H1 (cell line): ENCODE results near the gene PDE4D. TPM values are rescaled to one million over a fixed set of nuclear protein-coding genes. Genes with fewer than 3 reads are reported as not detected.
"Not testable (repeated sequence)": the region's sequence is repeated elsewhere in the genome, so short reads cannot be mapped to it uniquely, and the experiment has no call there.

Source experiments
- CTCF ChIA-PET: fragments of 300-600 bp; sonication (Branson Sonifier 250); formaldehyde crosslinking; loops from one replicate; lab custom pipeline; 2021; ENCODE audit not compliant: partially characterized antibody; lab: Charles Lee
- POLR2A ChIA-PET: fragments of 300-600 bp; sonication (Branson Sonifier 250); formaldehyde crosslinking; loops from one replicate; lab custom pipeline; 2021; ENCODE audit warnings: inconsistent platforms; ENCODE audit not compliant: partially characterized antibody; lab: Charles Lee
- DNase-seq, 2 experiments: peaks; one replicate each; pipeline versions ENCODE4 v3.0.0 to v3.0.0-alpha.2; 2010 to 2022; ENCODE audit warnings: low spot score in 2 of 2, low read depth in 1 of 2, mixed read lengths in 1 of 2
- FAIRE-seq: peaks from 2 replicates; lab custom pipeline; 2011; peaks lifted over from hg19 to GRCh38; lab: Jason Lieb, UNC
- H2AFZ ChIP-seq: 2 replicates; pipeline ENCODE4 v1.8.1; 2012; ENCODE audit warnings: low read length, inconsistent platforms
- H2AK5ac ChIP-seq: 2 replicates; pipeline ENCODE4 v1.6.1; 2013; ENCODE audit warnings: low read depth, low read length
- H2BK120ac ChIP-seq: replicated peaks from 2 replicates; pipeline ENCODE3; 2013; ENCODE audit warnings: low read depth, low read length, inconsistent platforms
- H2BK12ac ChIP-seq: 2 replicates; pipeline ENCODE4 v1.6.1; 2013; ENCODE audit warnings: low read depth, low read length
- H2BK15ac ChIP-seq: 2 replicates; pipeline ENCODE4 v1.6.1; 2013; ENCODE audit warnings: low read length
- H2BK20ac ChIP-seq: 2 replicates; pipeline ENCODE4 v1.6.1; 2013; ENCODE audit warnings: low read length
- H2BK5ac ChIP-seq: 2 replicates; pipeline ENCODE4 v1.6.1; 2013; ENCODE audit warnings: low read depth, low read length
- H3K14ac ChIP-seq: 2 replicates; pipeline ENCODE4 v1.6.1; 2013; ENCODE audit warnings: inconsistent platforms; ENCODE audit not compliant: insufficient read length
- H3K18ac ChIP-seq: 2 replicates; pipeline ENCODE4 v1.6.1; 2013; ENCODE audit warnings: low read length; ENCODE audit errors: extremely low read depth
- H3K23ac ChIP-seq: 2 replicates; pipeline ENCODE4 v1.6.1; 2013; ENCODE audit warnings: inconsistent platforms; ENCODE audit not compliant: insufficient read length
- H3K23me2 ChIP-seq: 2 replicates; pipeline ENCODE4 v1.6.1; 2013; ENCODE audit warnings: low read depth, low read length
- H3K27ac ChIP-seq: 2 replicates; pipeline ENCODE4 v1.6.1; 2011; ENCODE audit warnings: low read depth, low read length, inconsistent platforms
- H3K27me3 ChIP-seq, 4 experiments: replicated peaks in 1 of 4; 1 replicate in 1 of 4; 2 replicates in 3 of 4; pipeline versions ENCODE4 v1.6.1 to v1.8.1; 2011 to 2013; ENCODE audit warnings: low read length in 3 of 4, mild to moderate bottlenecking in 3 of 4, inconsistent platforms in 2 of 4, mixed read lengths in 2 of 4, moderate library complexity in 1 of 4; ENCODE audit not compliant: control insufficient read depth in 3 of 4, insufficient read depth in 3 of 4; ENCODE audit errors: extremely low read depth in 1 of 4
- H3K36me3 ChIP-seq, 4 experiments: 2 replicates each; pipeline versions ENCODE4 v1.6.1 to v1.8.1; 2011 to 2013; ENCODE audit warnings: mild to moderate bottlenecking in 4 of 4, low read length in 3 of 4, moderate library complexity in 2 of 4, control low read depth in 1 of 4, inconsistent platforms in 1 of 4; ENCODE audit not compliant: insufficient read depth in 4 of 4, control insufficient read depth in 2 of 4
- H3K4ac ChIP-seq: replicated peaks from 2 replicates; pipeline ENCODE3; 2013; ENCODE audit warnings: low read length, low read depth, mixed read lengths, inconsistent platforms; ENCODE audit not compliant: insufficient read length
- H3K4me1 ChIP-seq, 4 experiments: replicated peaks in 1 of 4; 1 replicate in 1 of 4; 2 replicates in 3 of 4; pipeline versions ENCODE4 v1.6.1 to v1.8.1; 2011 to 2013; ENCODE audit warnings: low read length in 3 of 4, inconsistent platforms in 2 of 4, mixed read lengths in 1 of 4; ENCODE audit not compliant: insufficient read depth in 4 of 4, control insufficient read depth in 3 of 4
- H3K4me2 ChIP-seq, 2 experiments: 2 replicates each; pipeline versions ENCODE4 v1.6.1 to v1.8.1; 2011 to 2013; ENCODE audit warnings: low read depth in 2 of 2, low read length in 2 of 2, control low read depth in 1 of 2, inconsistent platforms in 1 of 2, mild to moderate bottlenecking in 1 of 2; ENCODE audit not compliant: insufficient read depth in 1 of 2
- H3K4me3 ChIP-seq, 4 experiments: fragments of 200-600, 300-600 bp in 1 of 4; sonication (generic), shearing (Covaris generic), sonication (Bioruptor Twin) in 1 of 4; 2 replicates each; pipeline versions ENCODE4 v1.5.1 to v1.8.1; 2011 to 2016; ENCODE audit warnings: low read length in 4 of 4, low read depth in 3 of 4, control low read depth in 2 of 4, inconsistent platforms in 2 of 4, mild to moderate bottlenecking in 2 of 4, mixed read lengths in 1 of 4, moderate library complexity in 1 of 4; ENCODE audit not compliant: insufficient read depth in 2 of 4; ENCODE audit errors: extremely low read depth in 1 of 4
- H3K56ac ChIP-seq: replicated peaks from 2 replicates; pipeline ENCODE3; 2013; ENCODE audit warnings: low read depth, mild to moderate bottlenecking, mixed read lengths, low read length, inconsistent platforms; ENCODE audit not compliant: insufficient read length
- H3K79me1 ChIP-seq: 2 replicates; pipeline ENCODE4 v1.6.1; 2013; ENCODE audit warnings: low read depth, low read length, control low read depth
- H3K79me2 ChIP-seq, 2 experiments: 2 replicates each; pipeline versions ENCODE4 v1.6.1 to v1.8.1; 2012 to 2013; ENCODE audit warnings: low read length in 2 of 2, mild to moderate bottlenecking in 2 of 2, inconsistent platforms in 1 of 2; ENCODE audit not compliant: insufficient read depth in 2 of 2, control insufficient read depth in 1 of 2
- H3K9ac ChIP-seq, 4 experiments: replicated peaks in 1 of 4; 1 replicate in 1 of 4; 2 replicates in 3 of 4; pipeline versions ENCODE4 v1.6.1 to v1.8.1; 2011 to 2013; ENCODE audit warnings: low read depth in 3 of 4, low read length in 3 of 4, control low read depth in 2 of 4, mild to moderate bottlenecking in 2 of 4, moderate library complexity in 2 of 4, inconsistent platforms in 1 of 4; ENCODE audit errors: extremely low read depth in 1 of 4
- H3K9me3 ChIP-seq, 2 experiments: 2 replicates each; pipeline versions ENCODE4 v1.6.1 to v1.8.1; 2012 to 2013; ENCODE audit warnings: mild to moderate bottlenecking in 2 of 2, moderate library complexity in 2 of 2, control low read depth in 1 of 2, inconsistent platforms in 1 of 2, low read depth in 1 of 2, low read length in 1 of 2, mixed read lengths in 1 of 2; ENCODE audit not compliant: insufficient read depth in 2 of 2
- H4K20me1 ChIP-seq, 2 experiments: replicated peaks in 1 of 2; 2 replicates each; pipeline versions ENCODE3 to v1.8.1; 2011 to 2013; ENCODE audit warnings: inconsistent platforms in 2 of 2, low read length in 2 of 2, mild to moderate bottlenecking in 1 of 2; ENCODE audit not compliant: insufficient read depth in 2 of 2, control insufficient read depth in 1 of 2
- H4K5ac ChIP-seq: 2 replicates; pipeline ENCODE4 v1.6.1; 2013; ENCODE audit warnings: low read length, low read depth, mixed read lengths, inconsistent platforms; ENCODE audit not compliant: insufficient read length
- H4K8ac ChIP-seq: 2 replicates; pipeline ENCODE4 v1.8.0; 2013; ENCODE audit warnings: mild to moderate bottlenecking, moderate library complexity, low read length, inconsistent platforms; ENCODE audit not compliant: insufficient read depth; ENCODE audit errors: extremely low read depth
- H4K91ac ChIP-seq: replicated peaks from 2 replicates; pipeline ENCODE3; 2013; ENCODE audit warnings: low read length, mixed read lengths, inconsistent platforms; ENCODE audit not compliant: insufficient read length
- CREB1 ChIP-seq: IDR thresholded peaks from 2 replicates; pipeline ENCODE4 v1.6.1; 2012; ENCODE audit warnings: inconsistent platforms
- MAFK ChIP-seq: IDR thresholded peaks from 2 replicates; pipeline ENCODE4 v1.6.1; 2012; ENCODE audit warnings: low read depth, mild to moderate bottlenecking, improper control_type of control experiment, low read length
- WGBS, 2 experiments: shearing (Covaris generic) in 1 of 2; methylation state at CpG; one replicate each; pipeline versions ENCODE4 v1.1.6 to v1.1.7; 2013 to 2015; ENCODE audit warnings: low lambda C conversion rate in 2 of 2, mixed read lengths in 2 of 2, inconsistent platforms in 1 of 2, low coverage in 1 of 2, missing lambda C conversion rate in 1 of 2; ENCODE audit not compliant: insufficient replicate concordance in 2 of 2, insufficient coverage in 1 of 2, insufficient read length in 1 of 2; ENCODE audit errors: extremely low coverage in 1 of 2, missing lambda C conversion rate in 1 of 2; 5-methylcytosine and 5-hydroxymethylcytosine counted together
- polyA plus RNA-seq, 7 experiments: library from polyadenylated mRNA; depleted of rRNA in 3 of 7; stranded (reverse) in 5 of 7; unstranded in 2 of 7; fragments of >200 nt in 5 of 7; fragments of 200-250 nt in 2 of 7; gene quantifications; 1 replicate in 5 of 7; 2 replicates in 1 of 7; 4 replicates in 1 of 7; pipeline versions ENCODE4 v1.2.1 to v1.2.3, GENCODE V29; 2011 to 2013; ENCODE audit warnings: missing spikeins in 2 of 7, mixed read lengths in 2 of 7
- total RNA-seq: library from RNA; stranded (reverse); fragmentation: NEBNext Ultra II Directional; extraction: Animal tissue kit (Norgen Biotek cat#: 25700); gene quantifications from 2 replicates; pipeline ENCODE4 v1.2.1, GENCODE V29; 2021

Gene PDE4D
- total and polyA plus RNA-seq, 2 of the 8 experiments (the other 6 are each of a cell fraction or from before 2014, with no cell fraction given), result 2.3 to 3.7 TPM

DNA sequence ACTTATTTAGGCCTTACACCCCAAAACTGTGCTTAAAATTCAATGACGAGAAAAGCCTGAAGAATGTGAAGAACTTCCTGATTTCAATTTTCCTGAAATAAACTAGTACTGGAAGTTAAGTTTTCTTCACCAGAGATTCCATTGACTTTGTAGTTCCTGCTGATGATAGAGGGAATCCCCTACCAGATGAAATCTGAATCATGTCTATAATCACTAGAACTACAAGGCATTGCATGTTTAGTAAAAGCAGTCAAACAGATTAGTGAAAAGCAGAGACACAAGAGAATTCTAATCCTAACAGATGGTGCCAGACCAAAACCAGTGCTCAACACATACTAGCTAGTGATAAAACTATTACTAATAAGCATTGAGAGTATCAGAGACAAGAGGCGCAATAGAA, 130.0 kb downstream of the PDE4D start:
- Histone ChIP-seq H3K4me1 (peaks cover 0 to 4% (median 0%) of the 10 kb centered on the region in 4 experiments; a peak in 1 of 7 replicates), H3K4ac (no peak overlapping the region), H3K79me2 (no peaks in the 10 kb centered on the region), H3K4me3 (no peak overlapping the region), H3K14ac (no peak overlapping the region), H3K36me3 (no peaks in the 10 kb centered on the region), H3K79me1 (no peaks in the 10 kb centered on the region), H3K4me2 (no peak overlapping the region), H2BK12ac (no peak overlapping the region), H4K5ac (no peak overlapping the region), H2AFZ (no peak overlapping the region), H4K8ac (no peak overlapping the region), H4K20me1 (no peaks in the 10 kb centered on the region), H3K23ac (no peak overlapping the region), H2BK5ac (no peak overlapping the region), H2BK15ac (no peak overlapping the region), H3K27me3 (peaks cover 4 to 13% (median 10%) of the 10 kb centered on the region in 4 experiments; a peak in 6 of 7 replicates), H3K27ac (no peak overlapping the region), H2BK120ac (no peak overlapping the region), H3K18ac (no peak overlapping the region), H2BK20ac (no peak overlapping the region), H3K23me2 (peaks cover 5% of the 10 kb centered on the region), H3K56ac (no peak overlapping the region), H2AK5ac (no peak overlapping the region), H3K9ac (no peak overlapping the region), H3K9me3 (no peaks in the 10 kb centered on the region), H4K91ac (no peak overlapping the region)
- TF ChIP-seq CREB1, result no peak
- TF ChIP-seq MAFK, result no peak
- WGBS, 2 experiments, result 90% methylated on average over 2 of the region's 2 CpGs; no CpG with 5 or more reads in 1 of the 2 experiments
- ChIA-PET POLR2A (no interaction called here), CTCF (no interaction called here)
- FAIRE-seq (no peak), DNase-seq (no peak)

DNA sequence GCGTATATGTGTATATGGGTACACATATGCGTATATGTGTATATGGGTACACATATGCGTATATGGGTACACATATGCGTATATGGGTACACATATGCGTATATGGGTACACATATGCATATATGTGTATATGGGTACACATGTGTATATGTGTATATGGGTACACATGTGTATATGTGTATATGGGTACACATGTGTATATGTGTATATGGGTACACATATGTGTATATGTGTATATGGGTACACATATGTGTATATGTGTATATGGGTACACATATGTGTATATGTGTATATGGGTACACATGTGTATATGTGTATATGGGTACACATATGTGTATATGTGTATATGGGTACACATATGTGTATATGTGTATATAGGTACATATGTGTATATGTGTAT, 131.3 kb downstream of the PDE4D start:
- H3K9me3 ChIP-seq, CTCF ChIA-PET, DNase-seq, H3K4me3 ChIP-seq, H3K18ac ChIP-seq, H3K27me3 ChIP-seq, H3K23ac ChIP-seq, H3K14ac ChIP-seq, H2AFZ ChIP-seq, POLR2A ChIA-PET, H2BK5ac ChIP-seq, H2BK20ac ChIP-seq, H2BK15ac ChIP-seq, H2BK12ac ChIP-seq, H4K20me1 ChIP-seq, H2AK5ac ChIP-seq, H3K79me2 ChIP-seq, H3K79me1 ChIP-seq, H4K8ac ChIP-seq, H3K4me1 ChIP-seq, H3K9ac ChIP-seq, H3K27ac ChIP-seq, H3K23me2 ChIP-seq, H3K56ac ChIP-seq, H3K36me3 ChIP-seq, H4K91ac ChIP-seq, H3K4ac ChIP-seq, H4K5ac ChIP-seq, H3K4me2 ChIP-seq, FAIRE-seq, H2BK120ac ChIP-seq: not testable (repeated sequence)
- WGBS, 2 experiments, result 95% methylated on average over 5 of the region's 5 CpGs; no CpG with 5 or more reads in 1 of the 2 experiments
